Putamen (tissue), 1 donor: ENCODE results near the gene RIN1.
"Not testable (repeated sequence)": the region's sequence is repeated elsewhere in the genome, so short reads cannot be mapped to it uniquely, and the experiment has no call there.

Experiments
- DNase-seq: peaks from one replicate; pipeline ENCODE4 v3.0.0-alpha.2; 2016; ENCODE audit warnings: low spot score

Gene RIN1

DNA sequence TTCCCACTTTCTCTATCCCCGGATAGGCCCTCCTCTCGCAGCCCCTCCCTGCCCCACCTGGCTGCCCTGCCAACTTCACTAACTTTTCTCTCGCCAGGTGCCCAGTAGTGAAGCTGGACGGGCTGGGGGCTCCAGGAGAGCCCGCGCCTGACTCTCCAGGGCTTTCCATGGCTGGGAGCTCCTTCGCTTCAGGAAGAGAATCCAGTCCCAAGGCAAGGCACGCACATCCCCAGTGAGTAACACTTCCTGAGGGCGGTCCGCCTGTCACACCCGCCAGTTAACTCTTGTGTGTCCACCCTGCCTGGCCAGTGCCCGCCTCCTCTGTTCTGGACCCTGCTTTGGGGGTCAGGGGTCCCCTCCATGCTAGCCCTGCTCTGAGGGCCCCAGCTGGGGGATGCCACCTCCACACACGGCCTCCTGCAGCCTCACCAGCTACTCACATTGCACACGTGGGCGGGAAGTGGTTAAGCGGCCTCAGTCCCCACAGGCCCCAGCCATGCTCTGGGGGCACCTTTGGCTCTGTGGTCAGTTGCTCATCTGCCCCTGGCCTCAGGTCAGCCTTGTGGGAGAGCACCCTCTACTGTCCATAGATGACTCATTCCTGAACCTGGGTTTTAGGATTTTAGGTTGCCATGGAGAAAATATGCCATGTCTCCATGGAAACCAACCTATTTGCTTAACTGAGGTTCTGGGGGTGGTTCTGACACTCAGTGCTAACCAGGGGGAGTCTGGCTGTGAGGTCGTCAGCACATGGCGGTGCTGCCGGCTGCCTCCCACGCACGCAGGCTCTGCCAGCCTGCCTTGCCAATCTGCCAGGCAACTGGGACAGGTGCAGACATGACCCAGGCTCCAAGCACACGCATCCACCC is at the start of gene RIN1:
TSS of gene RIN1 (minus strand) at position 201 of the 869 bp plus-strand sequence. CDS start at position 169, 32 bp downstream.
- peak; percentile 89 for DNase-seq

DNA sequence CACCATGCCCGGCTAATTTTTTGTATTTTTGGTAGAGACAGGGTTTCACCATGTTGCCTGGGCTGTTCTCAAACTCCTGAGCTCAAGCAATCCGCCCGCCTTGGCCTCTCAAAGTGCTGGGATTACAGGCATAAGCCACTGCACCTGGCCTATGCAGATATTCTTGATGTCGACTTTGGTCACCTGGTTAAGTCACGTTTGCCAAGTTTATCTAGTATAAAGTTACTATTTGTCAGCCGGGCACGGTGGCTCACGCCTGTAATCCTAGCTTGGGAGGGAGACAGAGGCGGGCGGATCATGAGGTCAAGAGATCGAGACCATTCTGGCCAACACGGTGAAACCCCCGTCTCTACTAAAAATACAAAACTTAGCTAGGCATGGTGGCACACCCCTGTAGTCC is 48.1 kb upstream of the RIN1 start:
- DNase-seq: not testable (repeated sequence)

DNA sequence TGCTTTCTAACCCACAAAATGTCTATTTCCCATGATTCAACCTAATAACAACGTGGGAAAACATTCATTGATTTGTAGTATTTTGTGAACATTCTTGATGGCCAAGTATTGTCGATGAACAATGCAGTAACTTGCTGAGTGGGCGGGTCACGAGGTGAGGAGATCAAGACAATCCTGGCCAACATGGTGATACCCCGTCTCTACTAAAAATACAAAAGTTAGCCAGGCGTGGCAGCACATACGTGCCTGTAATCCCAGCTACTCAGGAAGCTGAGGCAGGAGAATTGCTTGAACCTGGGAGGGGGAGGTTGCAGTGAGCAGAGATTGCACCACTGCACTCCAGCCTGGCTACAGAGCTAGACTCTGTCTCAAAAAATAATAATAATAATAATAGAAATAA is 44.0 kb upstream of the RIN1 start:
- not testable (repeated sequence) for DNase-seq

- DNase-seq: not testable (repeated sequence)
These were observed 37.6 kb upstream of the RIN1 start for GRCh38 chr11:66373690-66374287.

DNA sequence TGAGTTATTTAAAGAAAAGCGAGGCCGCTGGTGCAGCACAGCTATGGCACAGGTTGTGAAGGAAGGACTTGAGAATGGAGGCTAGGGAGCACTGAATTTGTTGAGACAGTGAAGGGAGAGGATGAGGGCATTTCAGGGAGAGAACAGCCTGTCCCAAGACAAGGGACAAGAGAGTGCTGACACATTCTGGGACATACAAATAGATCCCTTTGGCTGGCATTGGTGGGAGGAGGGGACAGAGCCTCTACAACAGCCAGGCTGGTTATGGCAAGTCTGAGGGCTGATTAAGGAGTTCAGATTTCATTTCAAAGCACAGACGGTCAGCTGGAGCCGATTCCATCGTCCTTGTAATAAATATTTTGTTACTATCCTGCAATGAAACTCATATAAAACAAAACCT is 37.0 kb upstream of the RIN1 start:
- no peak for DNase-seq

DNA sequence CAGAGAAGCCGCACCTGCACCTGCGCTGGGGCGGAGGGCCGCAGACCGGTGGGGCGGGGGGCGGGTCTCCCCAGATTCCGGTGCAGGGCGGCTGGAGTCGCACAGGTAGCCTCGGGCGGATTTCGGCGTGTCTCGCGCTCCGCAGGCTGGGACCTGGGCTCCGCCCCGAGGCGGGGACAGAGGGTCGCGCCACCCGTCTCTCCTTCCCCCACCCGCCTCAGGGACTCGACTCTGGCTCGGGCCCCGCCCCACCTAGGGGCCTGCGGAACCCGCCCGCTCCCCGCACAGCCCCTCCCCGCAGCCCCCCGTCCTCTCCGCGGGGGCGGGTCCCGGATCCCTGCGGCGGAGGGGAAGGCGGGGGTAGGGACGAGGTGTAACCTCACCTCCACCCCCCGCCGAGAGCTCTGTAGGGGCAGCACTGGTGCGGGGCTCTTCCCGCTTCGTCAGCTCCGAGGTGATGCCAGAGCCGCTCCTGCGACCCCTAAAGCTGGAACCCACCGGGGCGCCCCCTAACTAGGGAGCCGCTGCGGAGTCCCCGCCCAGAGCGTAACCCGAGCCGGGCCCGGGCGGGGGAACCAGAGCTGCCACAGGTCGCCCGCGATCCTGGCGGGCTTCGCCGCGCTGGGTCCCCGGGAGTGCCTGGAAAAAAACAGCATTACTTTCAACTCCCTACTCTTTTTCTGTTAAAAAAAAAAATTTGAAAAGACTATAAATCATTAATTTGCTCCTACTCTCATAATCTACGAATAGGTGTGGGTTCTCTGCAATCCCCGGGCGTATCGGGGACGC is 35.6 kb upstream of the RIN1 start, which contains the start of gene SLC29A2:
TSS of gene SLC29A2 (minus strand) at position 134 of the 789 bp plus-strand sequence. CDS start 169 bp downstream, outside the sequence.
- peak; percentile 46 for DNase-seq

DNA sequence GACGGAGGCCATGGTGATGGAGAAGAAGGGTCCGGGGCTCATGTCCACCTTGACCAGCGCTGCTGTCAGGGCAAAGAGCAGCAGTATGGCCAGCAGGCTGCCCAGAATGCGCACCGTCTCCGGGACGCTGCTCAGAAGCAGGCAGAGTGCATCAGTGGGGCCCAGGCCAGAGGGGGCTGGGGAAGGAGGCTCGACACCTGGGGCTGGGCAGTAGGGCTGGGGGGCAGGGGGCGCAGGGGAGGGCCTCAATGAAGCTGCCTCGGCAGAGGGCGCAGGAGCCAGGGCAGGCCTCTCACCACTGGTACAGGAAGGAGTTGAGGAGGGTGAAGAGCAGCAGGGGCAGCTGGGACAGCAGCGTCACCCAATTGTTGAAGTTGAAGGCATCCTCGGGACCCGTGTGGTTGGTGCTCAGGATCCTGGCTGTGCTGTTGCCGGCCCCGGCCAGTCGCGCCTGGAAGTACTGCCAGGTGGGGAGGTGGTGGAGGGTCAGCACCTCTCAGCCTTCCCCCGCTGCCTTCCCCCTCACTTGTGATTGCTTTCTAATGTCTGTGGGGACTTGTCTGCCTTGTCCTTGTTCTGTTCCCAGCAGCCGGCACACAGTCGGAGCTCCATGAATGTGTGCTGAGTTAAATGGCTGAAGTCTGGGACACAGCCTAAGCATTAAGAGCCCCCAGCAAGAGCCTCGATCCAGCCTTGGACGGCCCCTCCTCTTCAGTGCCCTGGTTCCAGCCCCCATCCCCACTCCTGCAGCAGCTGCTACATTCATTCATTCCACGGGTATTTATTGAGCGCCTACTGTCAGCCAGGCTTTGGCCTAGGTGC is 33.0 kb upstream of the RIN1 start:
- DNase-seq: no peak

- DNase-seq: no peak
These were observed 32.2 kb upstream of the RIN1 start for GRCh38 chr11:66368484-66368883.

GRCh38 chr11:66367561-66368312 is 31.5 kb upstream of the RIN1 start:
- DNase-seq: no peak

GRCh38 chr11:66366844-66367477 is 30.7 kb upstream of the RIN1 start:
- DNase-seq: no peak

DNA sequence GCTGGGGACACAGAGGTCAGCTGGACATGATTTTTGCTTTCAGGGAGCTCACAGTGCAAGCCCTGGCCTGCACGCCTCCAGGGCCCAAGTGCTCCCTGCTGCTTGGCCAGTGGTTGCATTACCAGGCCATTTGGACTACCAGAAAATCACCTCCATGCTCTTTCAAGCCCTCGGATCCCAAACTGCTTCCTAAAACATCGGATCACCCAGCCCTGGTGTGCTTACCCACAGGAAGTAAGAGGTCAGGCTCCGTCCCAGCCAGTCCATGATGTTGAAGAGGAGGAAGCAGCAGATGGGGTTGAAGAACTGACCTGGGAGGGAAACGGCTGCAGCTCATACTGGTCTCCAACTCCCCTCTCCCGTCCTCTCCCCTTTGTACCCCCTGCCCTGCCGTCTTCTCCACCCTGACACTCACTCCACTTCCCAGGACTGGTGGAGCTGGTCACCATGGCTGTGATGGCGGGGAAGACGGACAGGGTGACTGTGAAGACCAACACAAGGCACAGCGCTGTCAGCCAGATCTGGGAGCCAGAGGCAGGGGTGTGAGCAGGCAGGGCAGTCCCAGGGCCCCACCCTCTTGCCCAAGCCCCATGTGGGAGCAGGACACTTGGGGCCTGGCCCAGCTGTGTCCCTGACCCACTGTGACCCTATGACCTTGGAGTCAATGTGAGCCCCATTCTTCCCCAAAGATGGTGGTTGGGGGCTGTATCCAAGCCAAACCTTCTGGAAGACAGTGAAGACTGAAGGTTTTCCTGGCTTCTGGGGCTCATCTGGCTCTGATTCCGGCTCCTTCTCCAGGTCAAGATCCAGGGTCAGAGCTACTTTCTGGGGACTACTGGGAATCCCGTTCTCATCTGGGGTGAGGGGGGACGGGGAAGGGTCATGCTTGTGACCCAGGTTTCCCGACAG is 29.7 kb upstream of the RIN1 start:
- no peak for DNase-seq

GRCh38 chr11:66365166-66365565 is 28.9 kb upstream of the RIN1 start:
- no peak for DNase-seq

DNA sequence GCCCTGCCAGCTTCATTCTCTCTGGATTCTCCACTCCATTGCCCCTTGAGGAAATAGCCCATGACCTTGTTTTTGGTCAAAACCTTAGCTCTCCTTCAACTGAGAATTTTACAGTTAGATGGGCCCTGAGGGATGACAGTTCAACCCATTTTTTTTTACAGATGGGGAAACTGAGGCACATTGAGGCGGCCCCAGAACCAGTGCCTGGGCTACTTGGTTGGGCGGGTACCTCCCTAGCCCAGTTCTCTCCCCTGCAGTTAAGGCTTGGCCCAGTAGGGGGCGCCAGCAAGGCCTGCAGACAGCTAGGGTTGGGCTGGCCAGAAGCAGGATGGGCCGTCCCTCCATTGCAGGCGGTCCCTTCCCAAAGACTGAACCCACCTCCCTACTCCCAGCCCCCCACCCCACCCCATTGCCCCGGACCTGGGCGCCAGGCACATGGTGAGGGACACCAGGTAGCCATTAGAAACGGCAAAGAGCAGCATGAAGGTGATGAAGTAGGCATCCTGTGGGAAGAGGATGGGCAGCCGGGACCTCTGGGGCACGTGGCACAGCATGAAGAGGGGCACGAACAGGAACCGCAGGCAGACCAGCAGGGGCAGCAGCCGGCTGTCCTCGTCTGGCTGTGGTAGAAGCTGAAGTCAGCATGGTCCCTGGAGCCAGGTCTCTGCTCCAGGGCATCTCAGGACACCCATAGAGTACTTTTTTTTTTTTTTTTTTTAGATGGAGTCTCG is 27.7 kb upstream of the RIN1 start:
- DNase-seq: no peak

DNA sequence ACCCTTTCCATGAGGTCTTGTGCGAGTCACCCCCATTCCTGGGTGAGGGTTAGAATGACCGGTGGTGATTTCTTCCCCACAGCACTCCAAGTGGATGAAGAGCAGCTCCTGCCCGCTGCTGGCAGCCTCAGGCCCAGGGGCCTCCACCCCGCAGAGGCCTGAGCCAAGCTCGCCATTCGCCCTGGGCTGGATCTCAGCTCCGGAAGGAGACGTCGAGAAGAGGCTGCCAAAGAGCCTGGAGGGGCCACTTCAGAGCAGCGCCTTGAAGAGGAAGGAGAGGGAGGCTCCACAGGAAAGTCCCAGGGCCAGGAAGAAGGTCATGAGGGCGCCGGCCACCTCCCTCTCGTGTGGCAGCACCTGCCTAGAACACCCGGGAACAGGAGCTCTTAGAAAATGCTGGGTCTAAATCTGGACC is 27.0 kb upstream of the RIN1 start:
- DNase-seq: no peak

GRCh38 chr11:66362481-66363147 is 26.4 kb upstream of the RIN1 start:
- DNase-seq: no peak

GRCh38 chr11:66361502-66361941 is 25.3 kb upstream of the RIN1 start:
- DNase-seq: no peak

DNA sequence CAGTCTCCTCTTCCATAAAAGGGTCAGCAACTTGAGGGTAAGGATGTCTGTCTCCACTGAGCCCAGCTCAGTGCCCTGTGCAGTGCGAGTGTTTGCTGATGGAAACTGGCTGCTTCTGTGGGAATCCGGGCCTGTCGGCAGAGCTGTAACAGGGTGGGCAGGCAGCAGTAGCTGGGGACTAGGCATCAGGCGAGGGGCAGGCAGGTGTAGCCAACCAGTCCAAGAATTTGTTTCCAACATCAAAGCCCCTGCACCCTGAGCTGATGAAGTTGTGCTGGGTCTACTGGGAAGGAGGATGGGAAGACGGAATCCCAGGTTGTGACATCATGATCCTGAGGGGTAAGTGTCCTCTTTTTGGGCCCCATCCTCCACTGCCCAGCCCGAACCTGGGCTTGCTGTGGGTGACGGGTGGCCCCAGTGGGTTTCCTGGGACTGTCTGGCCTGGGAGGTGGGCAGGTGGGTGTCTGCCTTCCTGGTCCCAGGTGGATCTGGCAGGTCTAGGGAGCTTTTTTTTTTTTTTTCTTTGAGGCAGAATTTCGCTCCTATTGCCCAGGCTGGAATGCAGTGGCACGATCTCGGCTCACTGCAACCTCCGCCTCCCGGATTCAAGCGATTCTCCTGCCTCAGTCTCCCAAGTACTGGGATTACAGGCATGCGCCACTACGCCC is 24.3 kb upstream of the RIN1 start:
- no peak for DNase-seq
